ACC112 (cell line): Measurements from ENCODE around the gene CLCN2.

Experiments
- H2AFZ ChIP-seq: fragments of 200-600 bp; sonication (generic); one replicate; pipeline ENCODE4 v1.6.0; 2017; ENCODE audit warnings: antibody characterized with exemption, low read length; ENCODE audit not compliant: unreplicated experiment
- H3K27ac ChIP-seq: fragments of 200-600 bp; sonication (generic); 2 replicates; pipeline ENCODE4 v1.5.1; 2014; ENCODE audit warnings: low read depth, mild to moderate bottlenecking, antibody characterized with exemption, low read length, moderate library complexity
- H3K27me3 ChIP-seq: fragments of 200-600 bp; sonication (generic); 2 replicates; pipeline ENCODE4 v1.6.1; 2014; ENCODE audit warnings: mild to moderate bottlenecking, antibody characterized with exemption, low read length, moderate library complexity, mixed read lengths; ENCODE audit not compliant: insufficient read depth
- H3K36me3 ChIP-seq: fragments of 200-600 bp; sonication (generic); 2 replicates; pipeline ENCODE4 v1.6.1; 2016; ENCODE audit warnings: mild to moderate bottlenecking, antibody characterized with exemption, low read length, moderate library complexity, mixed read lengths; ENCODE audit not compliant: insufficient read depth
- H3K4me1 ChIP-seq: fragments of 200-600 bp; sonication (generic); one replicate; pipeline ENCODE4 v1.6.1; 2016; ENCODE audit warnings: low read length, mixed read lengths; ENCODE audit not compliant: insufficient read depth, unreplicated experiment, control insufficient read depth
- H3K4me3 ChIP-seq: fragments of 200-600 bp; sonication (generic); 2 replicates; pipeline ENCODE4 v1.5.1; 2014; ENCODE audit warnings: mild to moderate bottlenecking, low read depth, low read length
- H3K79me2 ChIP-seq: fragments of 200-600 bp; sonication (generic); one replicate; pipeline ENCODE4 v1.6.0; 2016; ENCODE audit warnings: low read length; ENCODE audit not compliant: control insufficient read depth, unreplicated experiment, insufficient read depth

Gene CLCN2

GRCh38 chr3:184368586-184369183 lies 7.3 kb upstream of the CLCN2 start:
- H3K36me3 ChIP-seq: peaks cover 21% of the 10 kb centered on the region
- H3K27ac ChIP-seq: peak overlapping the region; percentile 57
- no peaks in the 10 kb centered on the region for H3K27me3 ChIP-seq
- H3K79me2 ChIP-seq: peaks cover 17% of the 10 kb centered on the region
- no peak overlapping the region for H2AFZ ChIP-seq
- no peak overlapping the region for H3K4me3 ChIP-seq
- peaks cover 51% of the 10 kb centered on the region for H3K4me1 ChIP-seq

- no peak overlapping the region for H3K4me3 ChIP-seq
- H3K79me2 ChIP-seq: peaks cover 21% of the 10 kb centered on the region
- no peaks in the 10 kb centered on the region for H3K27me3 ChIP-seq
- H3K4me1 ChIP-seq: peaks cover 48% of the 10 kb centered on the region
- H3K27ac ChIP-seq: peak overlapping the region; percentile 57
- no peak overlapping the region for H2AFZ ChIP-seq
- peaks cover 21% of the 10 kb centered on the region for H3K36me3 ChIP-seq
Measured at GRCh38 chr3:184368116-184368515, 6.7 kb upstream of the CLCN2 start.

DNA sequence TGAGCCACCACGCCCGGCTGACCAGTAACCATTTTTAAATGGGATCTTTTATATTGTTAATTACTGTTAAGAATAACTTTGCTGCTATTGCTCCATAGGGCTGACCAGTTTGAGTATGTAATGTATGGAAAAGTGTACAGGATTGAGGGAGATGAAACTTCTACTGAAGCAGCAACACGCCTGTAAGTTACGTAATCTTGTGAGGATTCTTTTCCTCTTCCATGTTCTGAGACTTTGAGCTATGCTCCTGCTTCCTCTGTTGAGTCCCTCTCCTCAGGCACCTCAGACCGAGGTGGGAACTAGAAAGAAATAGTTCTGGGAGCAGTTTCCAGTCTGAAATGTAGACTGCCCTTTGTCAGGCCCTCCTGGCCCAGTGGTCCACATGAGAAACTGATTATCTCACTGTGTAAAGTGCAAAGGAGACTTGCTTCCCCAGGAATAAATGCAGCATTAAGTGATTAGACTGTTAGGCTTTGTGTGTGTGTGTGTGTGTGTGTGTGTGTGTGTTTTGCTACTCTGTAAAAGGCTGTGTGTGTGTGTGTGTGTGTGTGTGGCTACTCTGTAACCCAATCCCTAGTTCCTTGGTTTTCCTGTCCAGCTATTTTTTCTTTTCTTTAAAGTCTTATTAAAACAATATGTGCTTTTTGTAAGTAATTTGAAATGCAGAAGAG lies 5.3 kb upstream of the CLCN2 start:
- Histone ChIP-seq H3K4me3 (no peak overlapping the region), H3K79me2 (peaks cover 21% of the 10 kb centered on the region), H3K36me3 (peaks cover 21% of the 10 kb centered on the region), H3K27ac (0 out of 2 replicates have a peak overlapping the region, but pooled peaks have one; percentile 4), H3K4me1 (peaks cover 46% of the 10 kb centered on the region), H3K27me3 (no peaks in the 10 kb centered on the region), H2AFZ (no peak overlapping the region)

- peak overlapping the region; percentile 97 for H3K27ac ChIP-seq
- peak overlapping the region; percentile 16 for H2AFZ ChIP-seq
- H3K4me1 ChIP-seq: peaks cover 33% of the 10 kb centered on the region
- H3K27me3 ChIP-seq: no peaks in the 10 kb centered on the region
- peaks cover 33% of the 10 kb centered on the region for H3K79me2 ChIP-seq
- H3K36me3 ChIP-seq: peaks cover 17% of the 10 kb centered on the region
- peak overlapping the region; percentile 79 for H3K4me3 ChIP-seq
Measured at GRCh38 chr3:184362668-184363546, 1.5 kb upstream of the CLCN2 start.

- peaks cover 18% of the 10 kb centered on the region for H3K36me3 ChIP-seq
- H3K27me3 ChIP-seq: no peaks in the 10 kb centered on the region
- H2AFZ ChIP-seq: peak overlapping the region; percentile 36
- H3K27ac ChIP-seq: peak overlapping the region; percentile 97
- peaks cover 29% of the 10 kb centered on the region for H3K4me1 ChIP-seq
- H3K79me2 ChIP-seq: peaks cover 33% of the 10 kb centered on the region
- peak overlapping the region; percentile 79 for H3K4me3 ChIP-seq
Measured at GRCh38 chr3:184361932-184362667, 695 bp upstream of the CLCN2 start.

GRCh38 chr3:184360929-184361531 lies 375 bp downstream of the CLCN2 start:
- Histone ChIP-seq H2AFZ (peak overlapping the region; percentile 69), H3K4me1 (peaks cover 23% of the 10 kb centered on the region), H3K79me2 (peaks cover 33% of the 10 kb centered on the region)

GRCh38 chr3:184360070-184360928 lies 1.1 kb downstream of the CLCN2 start:
- H3K27me3 ChIP-seq: no peaks in the 10 kb centered on the region
- H2AFZ ChIP-seq: no peak overlapping the region
- peak overlapping the region; percentile 79 for H3K4me3 ChIP-seq
- no peak overlapping the region for H3K27ac ChIP-seq
- H3K79me2 ChIP-seq: peaks cover 32% of the 10 kb centered on the region
- peaks cover 14% of the 10 kb centered on the region for H3K36me3 ChIP-seq
- peaks cover 26% of the 10 kb centered on the region for H3K4me1 ChIP-seq

More at GRCh38 chr3:184360929-184361531, 375 bp downstream of the CLCN2 start:
- Histone ChIP-seq H3K4me3 (peak overlapping the region; percentile 79), H3K27ac (peak overlapping the region; percentile 97; the same call in 1 of the 2 replicates), H3K36me3 (peaks cover 12% of the 10 kb centered on the region), H3K27me3 (no peaks in the 10 kb centered on the region)

- Histone ChIP-seq H3K27ac (no peak overlapping the region), H3K79me2 (peaks cover 25% of the 10 kb centered on the region), H3K4me3 (no peak overlapping the region), H3K27me3 (no peaks in the 10 kb centered on the region), H3K36me3 (peaks cover 8% of the 10 kb centered on the region; the same call in 1 of the 2 replicates), H3K4me1 (peaks cover 21% of the 10 kb centered on the region), H2AFZ (no peak overlapping the region)
Measured at GRCh38 chr3:184359610-184360009, 1.8 kb downstream of the CLCN2 start.

GRCh38 chr3:184358921-184359350 lies 2.5 kb downstream of the CLCN2 start:
- peaks cover 6% of the 10 kb centered on the region; the same call in 1 of the 2 replicates for H3K36me3 ChIP-seq
- H2AFZ ChIP-seq: no peak overlapping the region
- peaks cover 15% of the 10 kb centered on the region for H3K4me1 ChIP-seq
- H3K79me2 ChIP-seq: peaks cover 18% of the 10 kb centered on the region
- no peak overlapping the region for H3K4me3 ChIP-seq
- no peak overlapping the region for H3K27ac ChIP-seq
- H3K27me3 ChIP-seq: no peaks in the 10 kb centered on the region
